DND-41 (cell line): ENCODE results near the gene CFAP97.

Experiments
- ATAC-seq: fragments of 200-7000 bp; cut with Tn5 transposase; 3 replicates; pipeline ENCODE4 v1.9.1; 2021; ENCODE audit warnings: low read depth; ENCODE audit not compliant: insufficient read depth
- DNase-seq: peaks from one replicate; pipeline ENCODE4 v3.0.0-alpha.2; 2020
- H2AFZ ChIP-seq: 2 replicates; pipeline ENCODE4 v1.6.0; 2012; ENCODE audit warnings: low read depth, low read length
- H3K27ac ChIP-seq: 2 replicates; pipeline ENCODE4 v1.5.1; 2012; ENCODE audit warnings: low read length, inconsistent platforms
- H3K27me3 ChIP-seq: fragments of 200-600 bp; sonication (generic); 2 replicates; pipeline ENCODE4 v1.6.0; 2012; ENCODE audit warnings: low read length, mild to moderate bottlenecking, inconsistent platforms; ENCODE audit not compliant: insufficient read depth, poor library complexity
- H3K36me3 ChIP-seq: 2 replicates; pipeline ENCODE4 v1.5.1; 2012; ENCODE audit warnings: low read length, inconsistent platforms; ENCODE audit not compliant: insufficient read depth
- H3K4me1 ChIP-seq: 2 replicates; pipeline ENCODE4 v1.5.1; 2012; ENCODE audit warnings: mild to moderate bottlenecking, low read length; ENCODE audit not compliant: insufficient read depth
- H3K4me2 ChIP-seq: 2 replicates; pipeline ENCODE4 v1.6.0; 2012; ENCODE audit warnings: mild to moderate bottlenecking, moderate library complexity, low read length, inconsistent platforms; ENCODE audit not compliant: insufficient read depth
- H3K4me3 ChIP-seq, 2 experiments: fragments of 200-600 bp in 1 of 2; shearing (Covaris generic) in 1 of 2; 2 replicates each; pipeline ENCODE4 v1.5.1; 2012 to 2016; ENCODE audit warnings: inconsistent platforms in 2 of 2, low read length in 2 of 2, mild to moderate bottlenecking in 2 of 2, low read depth in 1 of 2, moderate library complexity in 1 of 2
- H3K79me2 ChIP-seq: 2 replicates; pipeline ENCODE4 v1.6.0; 2012; ENCODE audit warnings: low read length, inconsistent platforms; ENCODE audit not compliant: insufficient read depth
- H3K9ac ChIP-seq: 2 replicates; pipeline ENCODE4 v1.6.0; 2012; ENCODE audit warnings: low read depth, mild to moderate bottlenecking, inconsistent platforms, low read length, moderate library complexity
- H3K9me3 ChIP-seq: 2 replicates; pipeline ENCODE4 v1.5.1; 2012; ENCODE audit warnings: low read length, moderate library complexity, mild to moderate bottlenecking, inconsistent platforms; ENCODE audit not compliant: insufficient read depth, severe bottlenecking
- H4K20me1 ChIP-seq: 2 replicates; pipeline ENCODE4 v1.6.0; 2012; ENCODE audit warnings: low read length; ENCODE audit not compliant: insufficient read depth
- CTCF ChIP-seq: IDR thresholded peaks from 2 replicates; pipeline ENCODE4 v1.5.1; 2012; ENCODE audit warnings: borderline replicate concordance, low read length, moderate library complexity, mild to moderate bottlenecking; ENCODE audit not compliant: poor library complexity, severe bottlenecking; ENCODE audit errors: extremely low read depth
- EZH2 ChIP-seq: IDR thresholded peaks from 3 replicates; pipeline ENCODE4 v1.6.1; 2012; ENCODE audit warnings: borderline replicate concordance, low read depth, mild to moderate bottlenecking, moderate library complexity, low read length, inconsistent platforms; ENCODE audit not compliant: severe bottlenecking

The CFAP97 gene

GRCh38 chr4:185142912-185143600 is 60.7 kb downstream of the CFAP97 start, which contains the start of gene SLC25A4:
Gene SLC25A4, plus strand, starts transcription at chr4:185143266. Its CDS starts 107 bp downstream, at chr4:185143373.
- H3K4me1 ChIP-seq: no peaks in the 10 kb centered on the region
- H3K9me3 ChIP-seq: no peaks in the 10 kb centered on the region
- H3K36me3 ChIP-seq: no peaks in the 10 kb centered on the region
- H3K79me2 ChIP-seq: no peaks in the 10 kb centered on the region
- TF ChIP-seq EZH2: no peak
- TF ChIP-seq CTCF: no peak
- H3K4me3 ChIP-seq: no peak within 1 kb of the TSS
- H3K27me3 ChIP-seq: peaks cover 5% of the 10 kb centered on the region
- ATAC-seq: no peak
- no peak for DNase-seq
- H4K20me1 ChIP-seq: no peaks in the 10 kb centered on the region; the same call in 1 of the 2 replicates
- no peak within 1 kb of the TSS for H3K4me2 ChIP-seq
- H2AFZ ChIP-seq: no peak within 1 kb of the TSS
- no peak within 1 kb of the TSS for H3K27ac ChIP-seq
- no peak within 1 kb of the TSS for H3K9ac ChIP-seq

GRCh38 chr4:185142564-185142911 is 61.3 kb downstream of the CFAP97 start:
- TF ChIP-seq CTCF (no peak), EZH2 (no peak)
- Histone ChIP-seq H3K79me2 (no peaks in the 10 kb centered on the region), H3K4me1 (no peaks in the 10 kb centered on the region), H2AFZ (no peak overlapping the region), H3K4me2 (no peak overlapping the region), H3K9ac (no peak overlapping the region), H3K36me3 (no peaks in the 10 kb centered on the region), H3K4me3 (no peak overlapping the region), H3K9me3 (no peaks in the 10 kb centered on the region), H3K27me3 (peaks cover 5% of the 10 kb centered on the region), H4K20me1 (no peaks in the 10 kb centered on the region; the same call in 1 of the 2 replicates), H3K27ac (no peak overlapping the region)
- DNase-seq: no peak
- ATAC-seq: no peak

- DNase-seq (no peak), ATAC-seq (no peak)
- H3K9ac ChIP-seq: no peak overlapping the region
- peaks cover 5% of the 10 kb centered on the region for H3K27me3 ChIP-seq
- no peaks in the 10 kb centered on the region; the same call in 1 of the 2 replicates for H4K20me1 ChIP-seq
- H2AFZ ChIP-seq: no peak overlapping the region
- no peak overlapping the region for H3K4me2 ChIP-seq
- TF ChIP-seq EZH2 (no peak), CTCF (no peak)
- no peak overlapping the region for H3K27ac ChIP-seq
- H3K4me3 ChIP-seq: no peak overlapping the region
- no peaks in the 10 kb centered on the region for H3K4me1 ChIP-seq
- H3K36me3 ChIP-seq: no peaks in the 10 kb centered on the region
- no peaks in the 10 kb centered on the region for H3K9me3 ChIP-seq
- H3K79me2 ChIP-seq: no peaks in the 10 kb centered on the region
Observed at GRCh38 chr4:185141777-185142176, 62.0 kb downstream of the CFAP97 start.
